SK-N-SH (cell line): ENCODE results near the gene SRM. TPM values are rescaled to one million over a fixed set of nuclear protein-coding genes. Genes with fewer than 3 reads are reported as not detected.

ENCODE experiments used
- CTCF ChIA-PET: fragments of 300-600, 350-600 bp; formaldehyde crosslinking; extraction: SDS; loops from one replicate; lab custom pipeline; 2021; lab: Yijun Ruan, JAX
- POLR2A ChIA-PET: fragments of 350-600 bp; sonication (Branson Sonifier 250); formaldehyde crosslinking; extraction: SDS; loops from one replicate; lab custom pipeline; 2020; ENCODE audit warnings: antibody characterized with exemption, inconsistent platforms; lab: Yijun Ruan, JAX
- DNase-seq: peaks from one replicate; pipeline ENCODE4 v3.0.0; 2012
- H2AFZ ChIP-seq: fragments of 200-600 bp; sonication (generic); 2 replicates; pipeline ENCODE4 v1.8.1; 2016; ENCODE audit warnings: antibody characterized with exemption, mild to moderate bottlenecking, low read depth
- H3F3A ChIP-seq: fragments of 200-600 bp; sonication (generic); replicated peaks from 2 replicates; pipeline ENCODE3; 2016; ENCODE audit warnings: antibody characterized with exemption, mild to moderate bottlenecking; ENCODE audit not compliant: insufficient read depth
- H3K27ac ChIP-seq, 2 experiments: fragments of 200-500 bp in 1 of 2; fragments of 200-600 bp in 1 of 2; sonication (Bioruptor generic) in 1 of 2; sonication (generic), shearing (Covaris generic) in 1 of 2; 2 replicates each; pipeline versions ENCODE4 v1.5.1 to v1.6.1; 2014 to 2016; ENCODE audit warnings: low read depth in 2 of 2, inconsistent platforms in 1 of 2, low read length in 1 of 2, mild to moderate bottlenecking in 1 of 2, mixed read lengths in 1 of 2
- H3K27me3 ChIP-seq: fragments of 200-600 bp; sonication (generic), shearing (Covaris generic); 2 replicates; pipeline ENCODE4 v1.6.1; 2016; ENCODE audit warnings: mixed run types; ENCODE audit not compliant: insufficient read depth
- H3K36me3 ChIP-seq, 2 experiments: fragments of 200-500 bp in 1 of 2; fragments of 200-600 bp in 1 of 2; sonication (Bioruptor generic) in 1 of 2; sonication (generic) in 1 of 2; replicated peaks in 1 of 2; 2 replicates each; pipeline versions ENCODE3 to v1.5.1; 2014 to 2016; ENCODE audit warnings: low read length in 1 of 2, mild to moderate bottlenecking in 1 of 2; ENCODE audit not compliant: insufficient read depth in 2 of 2, control insufficient read depth in 1 of 2
- H3K4me1 ChIP-seq, 2 experiments: fragments of 200-500 bp in 1 of 2; fragments of 200-600 bp in 1 of 2; sonication (Bioruptor generic) in 1 of 2; sonication (generic), shearing (Covaris generic) in 1 of 2; 2 replicates each; pipeline versions ENCODE4 v1.5.1 to v1.6.1; 2014 to 2016; ENCODE audit warnings: low read depth in 1 of 2, low read length in 1 of 2, mixed run types in 1 of 2; ENCODE audit not compliant: insufficient read depth in 2 of 2, control insufficient read depth in 1 of 2
- H3K4me2 ChIP-seq: fragments of 200-600 bp; sonication (generic), shearing (Covaris generic); 2 replicates; pipeline ENCODE4 v1.6.1; 2017; ENCODE audit warnings: mixed run types
- H3K4me3 ChIP-seq, 2 experiments: fragments of 200-500 bp in 1 of 2; fragments of 200-600 bp in 1 of 2; sonication (Bioruptor generic) in 1 of 2; sonication (generic), shearing (Covaris generic) in 1 of 2; 2 replicates each; pipeline versions ENCODE4 v1.5.1 to v1.8.1; 2014 to 2016; ENCODE audit warnings: low read depth in 2 of 2, inconsistent platforms in 1 of 2, low read length in 1 of 2, mild to moderate bottlenecking in 1 of 2, mixed read lengths in 1 of 2, moderate library complexity in 1 of 2
- H3K79me2 ChIP-seq: fragments of 200-600 bp; sonication (generic); 2 replicates; pipeline ENCODE4 v1.8.1; 2017; ENCODE audit warnings: mild to moderate bottlenecking; ENCODE audit not compliant: insufficient read depth
- H3K9ac ChIP-seq: fragments of 200-600 bp; sonication (generic); 2 replicates; pipeline ENCODE4 v1.6.1; 2017; ENCODE audit warnings: mixed run types
- H3K9me2 ChIP-seq: fragments of 200-600 bp; sonication (generic); 2 replicates; pipeline ENCODE4 v1.6.1; 2017; ENCODE audit warnings: mixed run types
- H3K9me3 ChIP-seq: fragments of 200-600 bp; sonication (generic); 2 replicates; pipeline ENCODE4 v1.6.1; 2017; ENCODE audit warnings: mixed run types, mild to moderate bottlenecking, moderate library complexity
- H4K20me1 ChIP-seq: fragments of 200-600 bp; sonication (generic); 2 replicates; pipeline ENCODE4 v1.6.1; 2017; ENCODE audit warnings: mild to moderate bottlenecking, mixed run types; ENCODE audit not compliant: insufficient read depth
- EP300 ChIP-seq, 2 experiments: IDR thresholded peaks; 2 replicates each; pipeline versions ENCODE4 v1.4.0 to v1.6.1; 2012; ENCODE audit warnings: borderline replicate concordance in 1 of 2, low read depth in 1 of 2, low read length in 1 of 2
- FOSL2 ChIP-seq: IDR thresholded peaks from 2 replicates; pipeline ENCODE4 v1.4.0; 2012; ENCODE audit warnings: low read depth, mild to moderate bottlenecking, moderate library complexity, borderline replicate concordance
- FOXM1 ChIP-seq: IDR thresholded peaks from 2 replicates; pipeline ENCODE4 v1.4.0; 2012; ENCODE audit warnings: low read depth, mild to moderate bottlenecking
- IRF3 ChIP-seq: fragments of 150-350 bp; IDR thresholded peaks from 2 replicates; pipeline ENCODE4 v1.6.1; 2016; ENCODE audit warnings: mild to moderate bottlenecking, low read depth, low read length
- MAX ChIP-seq: IDR thresholded peaks from 2 replicates; pipeline ENCODE4 v1.4.0; 2012; ENCODE audit warnings: low read depth
- MXI1 ChIP-seq: IDR thresholded peaks from 2 replicates; pipeline ENCODE4 v1.6.1; 2012; ENCODE audit warnings: mild to moderate bottlenecking, low read depth, low read length, improper control_type of control experiment
- NRF1 ChIP-seq: IDR thresholded peaks from 2 replicates; pipeline ENCODE4 v1.6.1; 2012; ENCODE audit warnings: low read depth, mild to moderate bottlenecking, low read length
- POLR2AphosphoS5 ChIP-seq: IDR thresholded peaks from 2 replicates; pipeline ENCODE4 v1.6.1; 2012; ENCODE audit warnings: low read depth, low read length
- RAD21 ChIP-seq: IDR thresholded peaks from 2 replicates; pipeline ENCODE4 v1.6.1; 2012; ENCODE audit warnings: mild to moderate bottlenecking, low read length
- SIN3A ChIP-seq: IDR thresholded peaks from 2 replicates; pipeline ENCODE4 v1.6.1; 2012; ENCODE audit warnings: low read depth, mild to moderate bottlenecking, low read length, moderate library complexity, borderline replicate concordance
- SMC3 ChIP-seq: IDR thresholded peaks from 2 replicates; pipeline ENCODE4 v1.6.1; 2012; ENCODE audit warnings: low read depth, low read length, improper control_type of control experiment
- TAF1 ChIP-seq: IDR thresholded peaks from 2 replicates; pipeline ENCODE4 v1.6.1; 2012; ENCODE audit warnings: low read depth, mild to moderate bottlenecking, low read length, moderate library complexity, borderline replicate concordance
- ZBTB33 ChIP-seq: IDR thresholded peaks from 2 replicates; pipeline ENCODE4 v1.4.0; 2012; ENCODE audit warnings: low read depth, borderline replicate concordance
- WGBS: methylation state at CpG from one replicate; pipeline ENCODE4 v1.1.6; 2017; ENCODE audit warnings: low lambda C conversion rate; 5-methylcytosine and 5-hydroxymethylcytosine counted together
- polyA plus RNA-seq, 3 experiments: library from polyadenylated mRNA; depleted of rRNA; stranded (reverse); fragments of >200 nt; gene quantifications; 2 replicates each; pipeline ENCODE4 v1.2.3, GENCODE V29; 2012
- TF ChIP-seq, protein P1 (sequence below): fragments of 150-350 bp; IDR thresholded peaks from 2 replicates; pipeline ENCODE4 v1.6.1; 2017; ENCODE audit warnings: antibody characterized with exemption, low read length, low read depth, borderline replicate concordance
- TF ChIP-seq, protein P2 (sequence below): fragments of 200-600 bp; sonication (generic); IDR thresholded peaks from 2 replicates; pipeline ENCODE4 v1.6.1; 2017; ENCODE audit warnings: antibody characterized with exemption, mild to moderate bottlenecking, moderate library complexity

The SRM gene
- polyA plus RNA-seq, 1 of the 3 experiments (the other 2 are of a cell fraction) = 105 TPM

DNA sequence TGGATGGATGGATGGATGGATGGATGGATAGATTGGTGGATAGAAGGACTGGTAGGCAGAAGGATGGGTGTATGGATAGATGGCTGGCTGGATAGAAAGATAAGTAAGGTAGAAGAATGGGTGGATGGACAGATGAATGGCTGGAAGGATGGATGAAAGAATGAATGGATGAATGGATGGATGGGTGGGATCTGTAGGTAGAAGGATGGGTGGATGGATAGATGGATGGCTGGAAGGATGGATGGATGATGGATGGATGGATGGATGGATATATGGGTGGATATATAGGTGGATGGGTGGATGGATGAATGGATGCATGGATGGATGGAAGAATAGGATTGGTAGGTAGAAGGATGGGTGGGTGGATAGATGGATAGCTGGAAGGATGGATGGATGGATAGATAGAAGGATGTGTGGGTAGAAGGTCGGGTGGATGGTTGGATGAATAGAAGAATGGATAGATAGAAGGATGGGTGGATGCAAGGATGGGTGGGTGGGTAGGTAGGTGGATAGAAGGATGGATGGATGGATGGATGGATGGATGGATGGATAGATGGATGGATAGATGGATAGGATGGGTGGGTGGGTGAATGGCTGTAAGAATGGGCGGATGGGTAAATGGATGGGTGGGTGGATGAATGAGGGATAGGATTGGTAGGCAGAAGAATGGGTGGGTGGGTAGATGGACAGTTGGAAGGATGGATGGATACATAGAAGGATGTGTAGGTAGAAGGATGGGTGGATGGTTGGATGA is 20.3 kb downstream of the SRM start:
- no peak for DNase-seq
- 17% methylated on average over 2 of the region's 2 CpGs for WGBS
- CTCF ChIA-PET = interaction anchor here (1.7 to 3.7 kb wide), 6 partner anchors 11 to 606 kb away, joined by 4 to 118 read pairs (median 37); partner anchors contain the start of genes DISP3 and MASP2

DNA sequence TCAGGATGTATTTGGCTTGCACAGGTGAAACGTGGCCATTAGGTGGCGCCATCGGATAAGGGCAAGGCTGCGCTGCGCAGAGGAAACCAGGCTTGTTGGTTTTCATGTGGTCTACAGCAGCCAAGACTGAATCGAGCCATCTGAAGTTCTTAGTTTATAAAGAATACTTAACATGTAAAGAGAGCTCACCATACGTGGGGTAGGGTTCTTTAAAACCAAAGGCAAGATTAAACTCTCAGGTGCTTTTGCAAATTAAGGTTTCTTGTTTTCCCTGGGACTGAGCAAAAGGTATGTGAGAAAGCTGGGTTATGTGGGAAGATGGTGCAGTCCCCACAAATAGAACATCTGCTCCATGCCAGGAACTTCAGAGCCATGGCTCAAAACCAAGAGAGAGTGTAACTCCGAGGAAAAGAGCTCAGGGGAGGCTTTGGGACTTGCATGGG is 22.1 kb downstream of the SRM start:
- Histone ChIP-seq H2AFZ (no peak overlapping the region), H3K9ac (no peak overlapping the region), H3K9me2 (no peaks in the 10 kb centered on the region), H3F3A (peaks cover 3% of the 10 kb centered on the region), H3K36me3 (no peaks in the 10 kb centered on the region), H3K27me3 (no peaks in the 10 kb centered on the region), H3K4me3 (peak overlapping the region in 1 of 2 experiments; percentile 16; a peak in 1 of 4 replicates), H3K4me2 (0 out of 2 replicates have a peak overlapping the region, but pooled peaks have one; percentile 29), H4K20me1 (no peaks in the 10 kb centered on the region), H3K4me1 (no peaks in the 10 kb centered on the region), H3K27ac (no peak overlapping the region), H3K79me2 (no peaks in the 10 kb centered on the region), H3K9me3 (no peaks in the 10 kb centered on the region)
- POLR2A ChIA-PET = interaction anchor here (0.5 to 1.4 kb wide), 10 partner anchors 8 to 1441 kb away, joined by 3 to 7 read pairs (median 3); partner anchors contain the start of genes EXOSC10, MTOR and SRM
- DNase-seq = peak; percentile 83
- 0% methylated on average over 8 of the region's 8 CpGs for WGBS
- CTCF ChIA-PET = interaction anchor here (0.6 to 3.7 kb wide), 126 partner anchors 11 to 751 kb away, joined by 3 to 118 read pairs (median 5); partner anchors contain the start of genes AGTRAP, ANGPTL7, DISP3 and EXOSC10
- no peak for TF ChIP-seq IRF3
- peak; percentile 58; the same call in 1 of the 2 replicates for TF ChIP-seq MXI1
- TF ChIP-seq NRF1 = peak; percentile 51
- peak; percentile 100 for TF ChIP-seq RAD21
- TF ChIP-seq, protein P1, sequence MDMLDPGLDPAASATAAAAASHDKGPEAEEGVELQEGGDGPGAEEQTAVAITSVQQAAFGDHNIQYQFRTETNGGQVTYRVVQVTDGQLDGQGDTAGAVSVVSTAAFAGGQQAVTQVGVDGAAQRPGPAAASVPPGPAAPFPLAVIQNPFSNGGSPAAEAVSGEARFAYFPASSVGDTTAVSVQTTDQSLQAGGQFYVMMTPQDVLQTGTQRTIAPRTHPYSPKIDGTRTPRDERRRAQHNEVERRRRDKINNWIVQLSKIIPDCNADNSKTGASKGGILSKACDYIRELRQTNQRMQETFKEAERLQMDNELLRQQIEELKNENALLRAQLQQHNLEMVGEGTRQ = no peak
- peak; percentile 90 for TF ChIP-seq SMC3
- no peak for TF ChIP-seq TAF1
- TF ChIP-seq ZBTB33 = no peak
- TF ChIP-seq POLR2AphosphoS5 = no peak
- TF ChIP-seq, protein P2, sequence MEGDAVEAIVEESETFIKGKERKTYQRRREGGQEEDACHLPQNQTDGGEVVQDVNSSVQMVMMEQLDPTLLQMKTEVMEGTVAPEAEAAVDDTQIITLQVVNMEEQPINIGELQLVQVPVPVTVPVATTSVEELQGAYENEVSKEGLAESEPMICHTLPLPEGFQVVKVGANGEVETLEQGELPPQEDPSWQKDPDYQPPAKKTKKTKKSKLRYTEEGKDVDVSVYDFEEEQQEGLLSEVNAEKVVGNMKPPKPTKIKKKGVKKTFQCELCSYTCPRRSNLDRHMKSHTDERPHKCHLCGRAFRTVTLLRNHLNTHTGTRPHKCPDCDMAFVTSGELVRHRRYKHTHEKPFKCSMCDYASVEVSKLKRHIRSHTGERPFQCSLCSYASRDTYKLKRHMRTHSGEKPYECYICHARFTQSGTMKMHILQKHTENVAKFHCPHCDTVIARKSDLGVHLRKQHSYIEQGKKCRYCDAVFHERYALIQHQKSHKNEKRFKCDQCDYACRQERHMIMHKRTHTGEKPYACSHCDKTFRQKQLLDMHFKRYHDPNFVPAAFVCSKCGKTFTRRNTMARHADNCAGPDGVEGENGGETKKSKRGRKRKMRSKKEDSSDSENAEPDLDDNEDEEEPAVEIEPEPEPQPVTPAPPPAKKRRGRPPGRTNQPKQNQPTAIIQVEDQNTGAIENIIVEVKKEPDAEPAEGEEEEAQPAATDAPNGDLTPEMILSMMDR = peak; percentile 98

More for the DNA sequence above, 20.3 kb downstream of the SRM start:
- POLR2A ChIA-PET = no interaction called here
- TF ChIP-seq FOSL2 = no peak
- no peak for TF ChIP-seq MAX
- TF ChIP-seq FOXM1 = no peak
- TF ChIP-seq SIN3A = no peak
- TF ChIP-seq EP300 (IDR thresholded peaks at IDR 0.05; ENCODE audit: borderline replicate concordance in 1 of 2, low read depth in 1 of 2, low read length in 1 of 2) = no peak
- TF ChIP-seq, protein P2 = no peak
- Histone ChIP-seq H3F3A (no peaks in the 10 kb centered on the region), H4K20me1 (no peaks in the 10 kb centered on the region), H2AFZ (no peak overlapping the region), H3K27me3 (no peaks in the 10 kb centered on the region), H3K36me3 (no peaks in the 10 kb centered on the region), H3K27ac (no peak overlapping the region), H3K9me3 (no peaks in the 10 kb centered on the region), H3K4me2 (no peak overlapping the region), H3K4me1 (no peaks in the 10 kb centered on the region), H3K9me2 (no peaks in the 10 kb centered on the region), H3K4me3 (no peak overlapping the region), H3K79me2 (no peaks in the 10 kb centered on the region), H3K9ac (no peak overlapping the region)
